IPS-11a (cell line): ENCODE results near the gene RTN4RL2.

Source experiments
- H3K4me3 ChIP-seq: one replicate; pipeline ENCODE4 v1.5.1; 2013; ENCODE audit warnings: low read depth, low read length, control low read depth

The RTN4RL2 gene

GRCh38 chr11:57479911-57480310 lies 19.6 kb downstream of the RTN4RL2 start:
- no peak overlapping the region for H3K4me3 ChIP-seq

GRCh38 chr11:57480409-57481137 lies 20.2 kb downstream of the RTN4RL2 start:
- H3K4me3 ChIP-seq = no peak overlapping the region

GRCh38 chr11:57481315-57481714 lies 21.0 kb downstream of the RTN4RL2 start:
- H3K4me3 ChIP-seq = no peak overlapping the region

GRCh38 chr11:57481915-57482781 lies 21.8 kb downstream of the RTN4RL2 start:
- peak overlapping the region; percentile 47 for H3K4me3 ChIP-seq

GRCh38 chr11:57482782-57483561 lies 22.6 kb downstream of the RTN4RL2 start:
- peak overlapping the region; percentile 47 for H3K4me3 ChIP-seq

GRCh38 chr11:57483562-57483918 lies 23.2 kb downstream of the RTN4RL2 start:
- H3K4me3 ChIP-seq = no peak overlapping the region

- no peak overlapping the region for H3K4me3 ChIP-seq
These were observed 23.9 kb downstream of the RTN4RL2 start for GRCh38 chr11:57484141-57484710.

GRCh38 chr11:57485217-57485990 lies 25.1 kb downstream of the RTN4RL2 start:
- H3K4me3 ChIP-seq = no peak overlapping the region

- no peak overlapping the region for H3K4me3 ChIP-seq
These were observed 26.9 kb downstream of the RTN4RL2 start for GRCh38 chr11:57487021-57487778.

- H3K4me3 ChIP-seq = no peak overlapping the region
These were observed 27.8 kb downstream of the RTN4RL2 start for GRCh38 chr11:57487920-57488659.

GRCh38 chr11:57490456-57491248 lies 30.3 kb downstream of the RTN4RL2 start:
- no peak overlapping the region for H3K4me3 ChIP-seq

- no peak overlapping the region for H3K4me3 ChIP-seq
These were observed 31.2 kb downstream of the RTN4RL2 start for GRCh38 chr11:57491371-57492061.

GRCh38 chr11:57493507-57494503 lies 33.5 kb downstream of the RTN4RL2 start:
- H3K4me3 ChIP-seq = no peak overlapping the region

- H3K4me3 ChIP-seq = no peak overlapping the region
These were observed 35.9 kb downstream of the RTN4RL2 start for GRCh38 chr11:57496109-57496820.
